Fibroblast of upper back skin (primary cell): ENCODE results near the gene DDX1.
"Not testable (repeated sequence)": the region's sequence is repeated elsewhere in the genome, so short reads cannot be mapped to it uniquely, and the experiment has no call there.

Source experiments
- DNase-seq: peaks from one replicate; pipeline ENCODE4 v3.0.0-alpha.2; 2013

The DDX1 gene

DNA sequence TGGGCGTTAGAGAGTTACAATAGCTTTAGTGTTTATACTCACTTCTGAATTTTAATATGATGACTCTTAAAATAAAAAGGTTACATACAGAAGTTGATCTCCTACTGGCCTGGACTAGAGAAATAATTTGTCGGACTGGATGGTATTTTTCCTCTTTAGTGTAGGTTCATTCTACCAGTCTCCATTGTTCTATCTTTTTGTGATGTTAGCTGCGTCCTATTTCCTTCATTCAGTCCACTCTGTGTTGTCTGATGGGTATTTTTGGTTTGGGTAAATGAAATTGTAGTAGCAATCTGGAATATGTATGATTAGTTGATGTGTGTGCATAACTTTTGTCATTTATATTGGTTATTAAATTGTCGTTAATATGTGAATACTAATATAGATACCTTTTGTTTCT, 5.3 kb downstream of the DDX1 start:
- no peak for DNase-seq

DNA sequence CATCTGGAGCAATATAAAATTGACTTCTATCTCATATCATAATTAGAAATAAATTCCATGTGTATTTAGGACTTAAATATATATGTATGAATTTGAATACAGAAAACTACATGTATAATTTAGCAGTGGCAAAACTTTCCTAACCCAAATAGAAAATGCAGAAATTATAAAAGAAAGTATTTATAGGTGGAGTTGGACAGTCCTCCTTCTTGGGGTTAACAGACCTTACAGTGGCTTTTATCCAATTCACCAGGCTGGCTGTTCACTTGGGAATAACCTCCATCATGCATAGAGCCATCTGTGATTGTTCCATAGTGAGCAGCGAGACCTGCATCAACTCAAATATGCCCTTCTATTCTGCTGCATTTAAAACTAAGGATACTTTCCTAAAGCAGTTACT, 8.3 kb downstream of the DDX1 start:
- no peak for DNase-seq

- no peak for DNase-seq
Measured at GRCh38 chr2:15601681-15602080, 10.0 kb downstream of the DDX1 start.

DNA sequence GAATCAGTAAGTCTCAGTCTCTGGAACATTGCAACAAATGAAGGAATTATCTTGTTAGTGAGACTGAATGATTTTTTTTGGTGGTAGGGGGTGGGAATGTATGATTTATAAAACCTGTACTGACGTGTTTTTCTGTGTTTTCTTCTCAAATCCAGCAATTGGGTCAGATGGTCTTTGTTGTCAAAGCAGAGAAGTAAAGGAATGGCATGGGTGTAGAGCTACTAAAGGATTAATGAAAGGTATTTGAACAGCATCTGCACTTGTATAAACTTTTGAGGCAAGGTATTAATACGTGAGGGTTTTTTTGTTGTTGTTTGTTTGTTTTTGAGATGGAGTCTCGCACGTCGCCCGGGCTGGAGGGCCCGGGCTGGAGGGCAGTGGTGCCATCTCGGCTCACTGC, 10.7 kb downstream of the DDX1 start:
- DNase-seq, result no peak

- no peak for DNase-seq
Measured at GRCh38 chr2:15603044-15603765, 11.5 kb downstream of the DDX1 start.

DNA sequence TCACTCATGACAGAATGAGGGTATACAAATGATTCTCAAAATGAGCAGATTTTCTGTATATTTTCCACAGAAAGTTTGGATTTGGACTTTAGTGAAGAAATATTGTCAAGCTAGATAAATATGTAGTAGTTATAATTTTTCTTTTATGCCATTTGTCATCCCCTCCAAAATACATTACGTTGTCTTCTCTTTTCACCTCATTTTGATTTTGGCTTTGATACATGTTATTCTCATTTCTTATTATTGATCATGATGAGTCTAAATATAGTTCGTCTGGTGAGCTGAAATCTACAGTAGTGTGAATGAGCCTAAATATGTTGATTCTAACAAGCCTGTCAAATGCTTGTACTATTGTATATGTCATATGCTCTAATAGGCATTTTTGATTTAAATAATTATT, 12.3 kb downstream of the DDX1 start:
- DNase-seq, result no peak

DNA sequence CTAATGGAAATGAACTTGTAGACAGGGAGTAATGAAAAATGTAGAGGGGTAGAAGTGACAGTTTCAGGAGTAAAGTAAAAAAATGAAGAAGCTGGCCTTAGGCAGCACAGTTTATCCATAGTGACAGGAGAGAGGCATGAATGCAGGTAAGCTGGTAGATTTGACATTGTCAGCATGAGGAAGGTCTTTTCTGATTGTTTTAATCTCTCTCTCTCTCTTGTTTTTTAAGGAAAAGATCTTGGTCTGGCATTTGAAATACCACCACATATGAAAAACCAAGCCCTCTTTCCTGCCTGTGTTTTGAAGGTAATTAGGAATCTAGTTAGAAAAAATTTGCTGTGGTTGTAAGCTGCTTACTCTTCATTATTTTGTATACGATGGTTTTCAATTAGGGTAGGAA, 14.1 kb downstream of the DDX1 start:
- no peak for DNase-seq

GRCh38 chr2:15606481-15607441, 15.1 kb downstream of the DDX1 start:
- DNase-seq, result no peak

GRCh38 chr2:15607709-15608391, 16.2 kb downstream of the DDX1 start:
- DNase-seq, result no peak

- no peak for DNase-seq
Measured at GRCh38 chr2:15608392-15608761, 16.7 kb downstream of the DDX1 start.

DNA sequence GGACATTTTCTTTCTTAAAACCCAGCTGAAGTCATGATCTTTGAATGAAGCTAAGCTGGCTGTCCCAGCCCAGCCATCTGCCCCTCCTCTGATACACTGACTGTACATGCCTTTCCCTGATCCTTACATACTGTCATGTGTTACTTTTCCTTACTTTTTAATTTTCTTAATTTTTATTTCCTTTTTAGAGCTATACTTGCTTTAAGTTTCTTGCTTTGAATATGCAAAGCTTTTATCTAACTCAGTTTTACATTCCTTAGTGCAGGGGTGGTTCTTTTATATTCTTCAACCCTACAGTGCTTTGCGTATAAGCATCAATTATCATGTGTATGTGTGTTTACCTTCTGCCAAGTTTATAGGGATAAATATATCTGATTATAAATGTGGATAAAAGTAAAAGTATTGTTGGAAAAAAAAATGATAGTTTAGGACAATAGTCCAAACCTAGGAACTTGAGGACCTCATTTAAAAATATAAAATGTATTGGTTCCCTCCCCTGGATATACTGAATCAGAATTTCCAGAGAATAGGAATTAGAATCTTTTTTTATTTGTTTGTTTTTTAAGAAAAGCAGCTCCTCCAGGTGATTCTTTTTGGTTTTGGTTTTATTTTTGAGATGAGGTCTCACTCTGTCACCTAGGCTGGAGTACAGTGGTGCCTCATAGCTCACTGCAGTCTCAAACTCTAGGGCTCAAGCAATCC, 17.8 kb downstream of the DDX1 start:
- no peak for DNase-seq

DNA sequence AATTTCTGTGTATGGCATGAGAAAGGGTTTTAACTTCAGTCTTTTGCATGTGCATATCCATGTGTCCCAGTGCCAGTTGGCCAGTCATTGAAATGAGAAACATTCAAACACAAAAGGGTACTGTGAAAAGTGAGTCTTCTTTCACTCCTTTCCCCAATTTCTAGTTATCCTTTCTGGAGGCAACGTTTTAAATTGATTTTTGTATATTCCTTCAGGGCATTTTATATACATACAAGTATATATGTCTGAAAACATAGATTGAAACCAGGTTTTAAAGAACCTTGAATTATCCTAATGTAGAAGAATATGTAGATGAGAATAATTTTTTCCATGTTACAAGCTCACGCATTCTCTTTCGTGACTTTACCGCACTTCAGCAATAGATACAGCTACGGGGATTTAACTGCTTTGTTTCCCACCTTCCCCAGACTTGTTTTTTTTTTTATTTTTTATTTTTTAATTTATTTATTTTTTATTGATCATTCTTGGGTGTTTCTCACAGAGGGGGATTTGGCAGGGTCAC, 18.8 kb downstream of the DDX1 start:
- no peak for DNase-seq

DNA sequence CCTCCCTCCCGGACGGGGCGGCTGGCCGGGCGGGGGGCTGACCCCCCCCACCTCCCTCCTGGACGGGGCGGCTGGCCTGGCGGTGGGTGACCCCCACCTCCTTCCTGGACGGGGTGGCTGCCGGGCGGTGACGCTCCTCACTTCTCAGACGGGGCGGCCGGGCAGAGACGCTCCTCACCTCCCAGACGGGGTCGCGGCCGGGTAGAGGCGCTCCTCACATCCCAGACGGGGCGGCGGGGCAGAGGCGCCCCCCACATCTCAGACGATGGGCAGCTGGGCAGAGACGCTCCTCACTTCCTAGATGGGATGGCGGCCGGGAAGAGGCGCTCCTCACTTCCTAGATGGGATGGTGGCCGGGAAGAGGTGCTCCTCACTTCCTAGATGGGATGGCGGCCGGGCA, 20.4 kb downstream of the DDX1 start:
- not testable (repeated sequence) for DNase-seq

GRCh38 chr2:15613736-15614429, 22.2 kb downstream of the DDX1 start:
- DNase-seq, result no peak

DNA sequence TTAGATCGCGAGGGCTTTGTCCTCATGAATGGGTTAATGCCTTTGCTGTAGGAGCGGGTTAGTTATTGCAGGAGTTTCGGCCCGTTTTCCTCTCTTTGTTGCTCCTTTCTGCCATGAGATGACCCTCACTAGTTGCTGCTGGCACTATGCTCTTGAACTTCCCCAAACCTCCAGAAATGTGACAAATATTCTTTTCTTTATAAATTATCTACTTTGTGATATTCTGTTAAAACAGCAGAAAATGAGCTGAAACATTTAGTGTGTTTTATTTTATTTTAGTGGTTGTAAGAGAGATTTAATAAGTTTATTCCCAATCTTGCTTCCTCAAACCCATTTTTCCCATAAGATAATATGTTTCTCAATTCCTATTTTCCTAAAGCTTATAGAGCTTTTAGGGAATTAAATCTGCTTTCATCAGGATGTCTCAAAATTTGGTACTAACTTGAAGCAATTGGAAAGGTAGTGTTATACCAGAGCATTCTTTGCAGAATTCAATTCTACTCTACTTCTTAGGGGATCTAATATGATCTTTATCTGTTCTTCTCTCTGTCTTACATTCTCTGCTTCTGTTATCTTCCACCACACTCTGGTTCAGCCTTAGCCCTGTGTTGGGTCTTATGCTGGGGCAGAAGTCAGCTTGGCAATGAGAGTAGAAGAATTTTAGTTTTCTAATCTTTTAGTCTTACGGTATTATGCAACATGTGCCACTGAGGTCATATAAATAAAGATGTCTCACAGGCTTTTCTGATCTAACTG, 23.1 kb downstream of the DDX1 start:
- DNase-seq, result no peak

GRCh38 chr2:15615301-15615920, 23.7 kb downstream of the DDX1 start:
- no peak for DNase-seq

GRCh38 chr2:15616429-15616828, 24.8 kb downstream of the DDX1 start:
- no peak for DNase-seq

GRCh38 chr2:15616850-15617777, 25.4 kb downstream of the DDX1 start:
- no peak for DNase-seq

DNA sequence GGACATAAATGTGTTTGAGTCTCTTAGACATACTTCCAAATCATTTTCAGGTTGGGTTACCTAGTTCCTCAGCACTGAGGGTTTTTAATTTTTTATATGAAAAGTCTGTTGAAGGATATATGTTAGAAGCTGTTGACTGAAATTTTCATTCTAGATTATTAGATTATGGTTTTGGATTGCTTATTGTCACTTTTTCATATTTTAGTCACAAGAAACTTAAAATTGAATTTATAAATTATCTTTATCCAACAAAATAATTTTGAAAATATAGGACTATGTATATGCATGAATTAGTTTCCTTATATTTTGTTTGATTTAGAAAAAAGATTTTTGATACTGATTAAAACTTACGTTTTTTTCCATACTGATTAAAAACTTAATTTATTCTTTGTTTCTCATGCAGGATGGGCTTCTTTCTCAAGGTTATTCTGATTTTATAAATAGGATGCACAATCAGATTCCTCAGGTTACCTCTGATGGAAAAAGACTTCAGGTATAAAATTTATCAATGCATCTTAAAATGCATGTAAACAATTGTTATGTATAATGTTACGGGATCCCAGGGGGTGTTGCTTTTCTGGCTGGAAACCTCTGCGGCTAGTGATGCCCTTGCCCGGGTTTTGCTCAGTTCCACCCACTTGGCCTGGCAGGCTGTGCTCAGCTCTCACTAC, 26.2 kb downstream of the DDX1 start:
- no peak for DNase-seq
